Measurements from ENCODE around the gene CYSLTR2. TPM values are rescaled to one million over a fixed set of nuclear protein-coding genes. Genes with fewer than 3 reads are reported as not detected.

CYSLTR2 gene
- total and polyA plus RNA-seq, 9 of the 15 experiments (the other 6 are each of a cell fraction or from before 2014, with no cell fraction given), result not detected

DNA sequence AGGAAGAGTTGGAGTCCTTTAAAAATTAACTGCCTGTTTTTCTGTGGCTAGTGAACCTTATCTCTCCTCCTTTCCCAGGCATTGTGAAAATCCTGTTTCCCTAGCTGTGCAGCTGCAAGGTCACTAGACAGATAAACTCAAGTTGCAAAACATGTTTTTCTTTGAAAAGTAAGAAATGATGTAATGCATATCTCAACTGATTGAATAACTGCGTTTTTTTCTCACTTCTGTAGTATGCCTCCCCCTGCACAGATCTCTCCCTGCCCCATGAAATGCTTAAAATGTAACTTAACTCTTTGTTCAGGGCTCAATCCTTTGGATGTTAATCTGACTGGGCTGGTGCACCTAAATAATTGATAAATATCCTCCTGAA is 27.7 kb upstream of the CYSLTR2 start (continued):
- TF ChIP-seq ZSCAN32 (CRISPR knock-in tag; IDR thresholded peaks at IDR 0.05) (no peak), PML (IDR thresholded peaks at IDR 0.05; ENCODE audit: low read length) (peak; percentile 57; the same call in 1 of the 2 replicates), HDAC1 (IDR thresholded peaks at IDR 0.05) (peak in 1 of 2 experiments; percentile 34; a peak in 1 of 4 replicates), PYGO2 (tag; IDR thresholded peaks at IDR 0.05) (no peak), ZNF444 (CRISPR knock-in tag; IDR thresholded peaks at IDR 0.05) (no peak), POLR3A (IDR thresholded peaks at IDR 0.05; ENCODE audit: borderline replicate concordance, extremely low read depth, insufficient read depth, insufficient read length) (no peak), HNRNPL (IDR thresholded peaks at IDR 0.05; ENCODE audit: low read depth, low read length) (no peak), ILF3 (IDR thresholded peaks at IDR 0.05; ENCODE audit: borderline replicate concordance) (no peak), STAT5A (IDR thresholded peaks at IDR 0.05; ENCODE audit: borderline replicate concordance, low read length) (peak; percentile 82), FOSL1 (tag; conservative IDR thresholded peaks at IDR 0.05) (no peak), RBM14 (IDR thresholded peaks at IDR 0.05; ENCODE audit: borderline replicate concordance, insufficient read depth, low read depth, low read length) (no peak), CEBPB (tag; IDR thresholded peaks at IDR 0.05) (peak; percentile 97), HMG20B (CRISPR knock-in tag; IDR thresholded peaks at IDR 0.05) (no peak), MTA2 (IDR thresholded peaks at IDR 0.05; ENCODE audit: low read depth) (peak; percentile 76), CXXC5 (CRISPR knock-in tag; IDR thresholded peaks at IDR 0.05) (peak; percentile 33; the same call in 1 of the 2 replicates), ZNF384 (IDR thresholded peaks at IDR 0.05; ENCODE audit: low read depth, low read length) (peak; percentile 71), STAT5B (CRISPR knock-in tag; IDR thresholded peaks at IDR 0.05) (no peak), TEAD4 (IDR thresholded peaks at IDR 0.05; ENCODE audit: low read length) (peak; percentile 88), TEAD4 (CRISPR knock-in tag; IDR thresholded peaks at IDR 0.05; ENCODE audit: borderline replicate concordance) (no peak), ZNF395 (CRISPR knock-in tag; IDR thresholded peaks at IDR 0.05) (peak; percentile 46; the same call in 1 of the 2 replicates), HNRNPLL (IDR thresholded peaks at IDR 0.05; ENCODE audit: low read depth, low read length, poor library complexity, severe bottlenecking) (no peak), HDAC8 (tag; IDR thresholded peaks at IDR 0.05) (no peak), L3MBTL2 (IDR thresholded peaks at IDR 0.05) (no peak), ZNF668 (CRISPR knock-in tag; IDR thresholded peaks at IDR 0.05) (no peak), ZNF143 (CRISPR knock-in tag; IDR thresholded peaks at IDR 0.05) (no peak)
- TF ChIP-seq, protein P1, sequence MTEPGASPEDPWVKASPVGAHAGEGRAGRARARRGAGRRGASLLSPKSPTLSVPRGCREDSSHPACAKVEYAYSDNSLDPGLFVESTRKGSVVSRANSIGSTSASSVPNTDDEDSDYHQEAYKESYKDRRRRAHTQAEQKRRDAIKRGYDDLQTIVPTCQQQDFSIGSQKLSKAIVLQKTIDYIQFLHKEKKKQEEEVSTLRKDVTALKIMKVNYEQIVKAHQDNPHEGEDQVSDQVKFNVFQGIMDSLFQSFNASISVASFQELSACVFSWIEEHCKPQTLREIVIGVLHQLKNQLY (CRISPR knock-in tag; conservative IDR thresholded peaks at IDR 0.05), result no peak

All from K562 (cell line).